GM23338 (cell line): ENCODE results near the gene TMEM191C.
"Not testable (repeated sequence)": the region's sequence is repeated elsewhere in the genome, so short reads cannot be mapped to it uniquely, and the experiment has no call there.

Source experiments
- CTCF ChIP-seq, 2 experiments: fragments of 200-600 bp in 1 of 2; sonication (generic) in 1 of 2; conservative IDR thresholded peaks; 2 replicates each; pipeline versions ENCODE4 v1.5.1 to v1.6.1; 2016 to 2017; ENCODE audit warnings: antibody characterized with exemption in 2 of 2, low read depth in 2 of 2, mild to moderate bottlenecking in 2 of 2, moderate library complexity in 1 of 2
- EZH2 ChIP-seq: fragments of 200-600 bp; sonication (generic); IDR thresholded peaks from one replicate; pipeline ENCODE4 v1.8.0; 2017; ENCODE audit warnings: antibody characterized with exemption, mild to moderate bottlenecking, low read depth; ENCODE audit not compliant: unreplicated experiment
- POLR2AphosphoS5 ChIP-seq: IDR thresholded peaks from 2 replicates; pipeline ENCODE4 v1.6.1; 2016; ENCODE audit warnings: antibody characterized with exemption, low read depth

- TF ChIP-seq CTCF (conservative IDR thresholded peaks at IDR 0.05; ENCODE audit: low read depth in 2 of 2); POLR2AphosphoS5; EZH2: not testable (repeated sequence)
Measured at GRCh38 chr22:21516522-21516921, 49.3 kb downstream of the TMEM191C start.
